SU-DHL-6 (cell line): Measurements from ENCODE around the gene CLSTN2.

Experiments used
- CTCF ChIP-seq: fragments of 200-600 bp; sonication (generic); IDR thresholded peaks from one replicate; pipeline ENCODE4 v1.5.1; 2017; ENCODE audit warnings: antibody characterized with exemption, mild to moderate bottlenecking, low read length, moderate library complexity; ENCODE audit not compliant: insufficient read depth, poor library complexity, severe bottlenecking
- EZH2phosphoT487 ChIP-seq: fragments of 200-600 bp; sonication (generic), shearing (Covaris generic); conservative IDR thresholded peaks from 2 replicates; pipeline ENCODE4 v1.6.1; 2018; ENCODE audit warnings: mild to moderate bottlenecking, antibody characterized with exemption, low read length, moderate library complexity, mixed read lengths

DNA sequence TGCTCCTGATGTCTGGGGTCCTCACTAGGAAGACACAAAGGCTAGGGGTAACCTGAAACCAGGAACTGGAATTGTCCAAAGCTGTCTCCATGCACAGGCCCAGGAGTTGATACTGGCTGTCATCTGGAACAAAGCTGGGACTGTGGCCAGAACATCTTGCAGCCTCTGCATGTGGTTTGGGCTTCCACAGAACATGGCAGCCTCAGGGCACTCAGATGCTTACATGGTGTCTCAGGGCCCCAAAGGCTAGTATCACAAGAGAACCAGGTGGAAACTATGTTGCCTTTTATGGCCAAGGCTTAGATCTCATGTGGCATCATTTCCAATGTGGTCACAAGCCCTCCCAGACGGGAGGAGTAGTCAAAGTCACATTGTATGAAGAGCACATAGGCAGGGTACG, 407.7 kb downstream of the CLSTN2 start:
- TF ChIP-seq CTCF, result no peak
- TF ChIP-seq EZH2phosphoT487, result no peak
